KMS-11 (cell line): Measurements from ENCODE around the gene TMEM35B.
"Not testable (repeated sequence)": the region's sequence is repeated elsewhere in the genome, so short reads cannot be mapped to it uniquely, and the experiment has no call there.

ENCODE experiments used
- H2AFZ ChIP-seq: fragments of 200-600 bp; sonication (generic); 2 replicates; pipeline ENCODE4 v1.6.1; 2016; ENCODE audit warnings: antibody characterized with exemption, mixed run types, low read depth
- H3K27ac ChIP-seq: fragments of 200-600 bp; sonication (generic); 2 replicates; pipeline ENCODE4 v1.6.1; 2016; ENCODE audit warnings: mild to moderate bottlenecking, mixed run types
- H3K27me3 ChIP-seq: fragments of 200-600 bp; sonication (generic); 2 replicates; pipeline ENCODE4 v1.6.1; 2017; ENCODE audit warnings: mild to moderate bottlenecking, low read depth, mixed run types, moderate library complexity; ENCODE audit not compliant: insufficient read depth
- H3K36me3 ChIP-seq: fragments of 200-600 bp; sonication (generic); 2 replicates; pipeline ENCODE4 v1.6.1; 2017; ENCODE audit warnings: mild to moderate bottlenecking, mixed run types; ENCODE audit not compliant: insufficient read depth
- H3K4me1 ChIP-seq: fragments of 200-600 bp; sonication (generic); 2 replicates; pipeline ENCODE4 v1.6.1; 2016; ENCODE audit warnings: mild to moderate bottlenecking, low read depth, mixed run types; ENCODE audit not compliant: poor library complexity, severe bottlenecking
- H3K4me2 ChIP-seq: fragments of 200-600 bp; sonication (generic); 2 replicates; pipeline ENCODE4 v1.7.0; 2016; ENCODE audit warnings: mild to moderate bottlenecking, mixed run types
- H3K4me3 ChIP-seq: fragments of 200-600 bp; sonication (generic); IDR thresholded peaks from 2 replicates; pipeline ENCODE4 v1.6.1; 2017; ENCODE audit warnings: low read depth, low read length, mixed read lengths; ENCODE audit not compliant: insufficient read depth
- H3K79me2 ChIP-seq: fragments of 200-600 bp; sonication (generic); 2 replicates; pipeline ENCODE4 v1.6.1; 2016; ENCODE audit warnings: low read depth, mixed run types; ENCODE audit not compliant: insufficient read depth
- H3K9ac ChIP-seq: fragments of 200-600 bp; sonication (generic); 2 replicates; pipeline ENCODE4 v1.6.1; 2016; ENCODE audit warnings: mild to moderate bottlenecking, mixed run types
- H4K20me1 ChIP-seq: fragments of 200-600 bp; sonication (generic); 2 replicates; pipeline ENCODE4 v1.6.1; 2016; ENCODE audit warnings: mild to moderate bottlenecking, mixed run types; ENCODE audit not compliant: insufficient read depth
- TF ChIP-seq, protein P1 (sequence below): fragments of 200-600 bp; sonication (generic); conservative IDR thresholded peaks from 2 replicates; pipeline ENCODE4 v1.6.1; 2017; ENCODE audit warnings: low read depth, mild to moderate bottlenecking, antibody characterized with exemption, low read length, moderate library complexity, mixed read lengths

Gene TMEM35B

DNA sequence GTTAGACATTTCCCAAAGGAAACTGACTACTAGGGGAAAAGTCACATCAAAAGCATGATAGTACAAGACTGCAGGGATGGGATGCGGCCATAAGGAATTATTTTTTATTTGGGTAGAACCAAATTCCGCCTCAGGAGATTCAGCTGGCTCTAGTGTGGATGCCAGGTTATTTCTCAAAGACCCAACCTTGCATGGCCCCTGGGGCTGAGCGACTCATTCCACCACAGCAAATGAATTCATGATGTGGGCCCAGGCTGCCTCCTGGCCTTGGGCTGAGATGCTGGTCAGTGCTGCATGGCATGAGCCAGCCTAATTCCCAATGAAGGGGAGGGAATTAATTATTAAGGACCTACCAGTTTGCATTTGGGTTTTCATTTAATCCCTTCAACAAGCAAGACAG, 11.8 kb downstream of the TMEM35B start:
- Histone ChIP-seq H3K4me3 (no peak overlapping the region), H3K4me2 (no peak overlapping the region), H3K4me1 (no peaks in the 10 kb centered on the region), H4K20me1 (no peaks in the 10 kb centered on the region), H3K27ac (no peak overlapping the region), H3K79me2 (no peaks in the 10 kb centered on the region), H3K36me3 (no peaks in the 10 kb centered on the region), H3K9ac (no peak overlapping the region), H3K27me3 (no peaks in the 10 kb centered on the region), H2AFZ (no peak overlapping the region)
- TF ChIP-seq, protein P1, sequence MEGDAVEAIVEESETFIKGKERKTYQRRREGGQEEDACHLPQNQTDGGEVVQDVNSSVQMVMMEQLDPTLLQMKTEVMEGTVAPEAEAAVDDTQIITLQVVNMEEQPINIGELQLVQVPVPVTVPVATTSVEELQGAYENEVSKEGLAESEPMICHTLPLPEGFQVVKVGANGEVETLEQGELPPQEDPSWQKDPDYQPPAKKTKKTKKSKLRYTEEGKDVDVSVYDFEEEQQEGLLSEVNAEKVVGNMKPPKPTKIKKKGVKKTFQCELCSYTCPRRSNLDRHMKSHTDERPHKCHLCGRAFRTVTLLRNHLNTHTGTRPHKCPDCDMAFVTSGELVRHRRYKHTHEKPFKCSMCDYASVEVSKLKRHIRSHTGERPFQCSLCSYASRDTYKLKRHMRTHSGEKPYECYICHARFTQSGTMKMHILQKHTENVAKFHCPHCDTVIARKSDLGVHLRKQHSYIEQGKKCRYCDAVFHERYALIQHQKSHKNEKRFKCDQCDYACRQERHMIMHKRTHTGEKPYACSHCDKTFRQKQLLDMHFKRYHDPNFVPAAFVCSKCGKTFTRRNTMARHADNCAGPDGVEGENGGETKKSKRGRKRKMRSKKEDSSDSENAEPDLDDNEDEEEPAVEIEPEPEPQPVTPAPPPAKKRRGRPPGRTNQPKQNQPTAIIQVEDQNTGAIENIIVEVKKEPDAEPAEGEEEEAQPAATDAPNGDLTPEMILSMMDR = no peak

DNA sequence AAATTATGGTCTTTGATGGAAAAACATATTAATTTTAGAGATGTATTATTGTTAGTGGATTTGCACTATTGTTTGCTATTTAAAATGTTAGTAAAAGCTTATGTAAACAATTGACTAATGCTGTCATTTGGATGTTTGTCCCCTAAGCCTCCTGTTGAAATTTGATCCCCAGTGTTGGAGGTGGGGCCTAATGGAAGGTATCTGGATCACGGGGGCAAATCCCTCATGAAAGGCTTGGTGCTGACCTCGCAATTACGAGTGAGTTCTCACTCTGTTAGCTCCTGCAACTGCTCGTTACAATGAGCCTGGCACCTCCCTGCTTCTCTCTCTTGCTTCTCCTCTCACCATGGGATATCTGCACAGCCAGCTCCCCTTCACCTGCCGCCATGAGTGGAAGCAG, 14.3 kb downstream of the TMEM35B start:
- Histone ChIP-seq H2AFZ (no peak overlapping the region), H3K27me3 (no peaks in the 10 kb centered on the region), H3K4me2 (no peak overlapping the region), H3K9ac (no peak overlapping the region), H3K36me3 (no peaks in the 10 kb centered on the region), H3K4me1 (no peaks in the 10 kb centered on the region), H3K4me3 (no peak overlapping the region), H3K27ac (no peak overlapping the region), H3K79me2 (no peaks in the 10 kb centered on the region), H4K20me1 (no peaks in the 10 kb centered on the region)
- TF ChIP-seq, protein P1 = no peak

DNA sequence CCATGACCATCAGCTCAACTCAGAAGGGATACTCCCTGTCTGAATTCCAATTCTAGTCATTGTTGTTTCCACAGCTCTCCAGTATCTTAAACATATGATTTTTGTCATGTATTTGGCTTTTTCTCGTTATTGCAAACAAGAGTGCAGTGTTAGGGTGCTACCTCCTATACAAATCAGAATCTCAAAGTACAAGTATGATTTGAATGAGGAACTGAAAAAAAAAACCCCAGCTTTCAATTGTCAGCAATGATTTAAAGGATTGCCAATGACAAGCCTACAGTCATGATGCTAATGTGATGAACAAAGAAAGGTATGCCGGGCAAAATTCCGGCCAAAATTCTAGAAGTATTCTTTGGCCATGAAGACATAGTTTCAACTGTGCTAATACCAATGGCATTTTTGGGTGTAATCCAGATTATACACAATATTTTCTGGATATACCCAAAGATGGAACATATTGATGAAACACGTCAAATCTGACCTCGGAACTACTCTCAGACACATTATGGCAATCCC, 14.9 kb downstream of the TMEM35B start:
- H4K20me1 ChIP-seq = no peaks in the 10 kb centered on the region
- H3K9ac ChIP-seq = no peak overlapping the region
- TF ChIP-seq, protein P1 = no peak
- H3K79me2 ChIP-seq = no peaks in the 10 kb centered on the region
- H3K4me1 ChIP-seq = no peaks in the 10 kb centered on the region
- H3K27ac ChIP-seq = no peak overlapping the region
- no peak overlapping the region for H2AFZ ChIP-seq
- H3K4me3 ChIP-seq = no peak overlapping the region
- H3K4me2 ChIP-seq = no peak overlapping the region
- H3K27me3 ChIP-seq = no peaks in the 10 kb centered on the region
- no peaks in the 10 kb centered on the region for H3K36me3 ChIP-seq

DNA sequence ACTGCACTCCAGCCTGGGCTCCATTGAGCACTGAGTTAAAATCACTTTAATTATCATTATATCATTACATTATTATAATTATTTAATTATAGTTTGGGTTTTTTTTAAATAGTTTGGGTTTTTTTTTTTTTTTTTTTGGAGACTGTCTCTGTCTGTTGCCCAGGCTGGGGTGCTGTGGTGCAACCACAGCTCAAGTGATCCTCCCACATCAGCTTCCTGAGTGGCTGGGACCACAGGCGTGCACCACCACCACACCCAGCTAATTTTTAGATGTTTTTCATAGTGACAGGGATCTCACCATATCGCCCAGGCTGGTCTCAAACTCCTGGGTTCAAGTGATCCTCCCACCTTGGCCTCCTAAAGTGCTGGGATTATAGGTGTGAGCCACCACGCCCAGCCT, 16.9 kb downstream of the TMEM35B start:
- H3K4me2 ChIP-seq, H4K20me1 ChIP-seq, H2AFZ ChIP-seq, H3K9ac ChIP-seq, H3K79me2 ChIP-seq, H3K27ac ChIP-seq, H3K27me3 ChIP-seq, H3K36me3 ChIP-seq, H3K4me1 ChIP-seq, H3K4me3 ChIP-seq: not testable (repeated sequence)

DNA sequence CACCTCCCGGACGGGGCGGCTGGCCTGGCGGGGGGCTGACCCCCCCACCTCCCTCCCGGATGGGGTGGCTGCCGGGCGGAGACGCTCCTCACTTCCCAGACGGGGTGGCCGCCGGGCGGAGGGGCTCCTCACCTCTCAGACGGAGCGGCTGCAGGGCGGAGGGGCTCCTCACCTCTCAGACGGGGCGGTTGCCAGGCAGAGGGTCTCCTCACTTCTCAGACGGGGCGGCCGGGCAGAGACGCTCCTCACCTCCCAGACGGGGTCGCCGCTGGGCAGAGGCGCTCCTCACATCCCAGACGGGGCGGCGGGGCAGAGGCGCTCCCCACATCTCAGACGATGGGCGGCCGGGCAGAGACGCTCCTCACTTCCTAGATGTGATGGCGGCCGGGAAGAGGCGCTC, 17.5 kb downstream of the TMEM35B start:
- not testable (repeated sequence) for H3K27me3 ChIP-seq, H4K20me1 ChIP-seq, H3K36me3 ChIP-seq, H2AFZ ChIP-seq, H3K79me2 ChIP-seq, H3K4me2 ChIP-seq, H3K9ac ChIP-seq, H3K4me1 ChIP-seq, H3K27ac ChIP-seq, H3K4me3 ChIP-seq
